A375 (cell line): ENCODE measurements around the gene NGRN. TPM values are rescaled to one million over a fixed set of nuclear protein-coding genes. Genes with fewer than 3 reads are reported as not detected.

Experiments
- small RNA-seq: library from RNA; depleted of rRNA; stranded (forward); fragments of <200 nt; gene quantifications from one replicate; pipeline ENCODE3, GENCODE V24; 2014
- total RNA-seq: library from RNA; depleted of rRNA; stranded (reverse); fragments of >200 nt; shearing (Covaris generic); gene quantifications from 2 replicates; pipeline ENCODE4 v1.2.3, GENCODE V29; 2014; rRNA removed

Gene NGRN
- 84.7 and 90.9 TPM in 2 replicates for total RNA-seq

GRCh38 chr15:90265271-90266060 lies at the start of gene NGRN:
Gene NGRN, plus strand, starts transcription at chr15:90265672. Its CDS starts 41 bp downstream, at chr15:90265713.

GRCh38 chr15:90233387-90234095 lies 31.9 kb upstream of the NGRN start, which contains the start of gene CIB1:
Gene CIB1, minus strand, starts transcription at chr15:90233941. Its CDS starts 56 bp downstream, at chr15:90233885.

GRCh38 chr15:90234096-90234988 lies 31.1 kb upstream of the NGRN start, which contains the start of gene GDPGP1:
Gene GDPGP1, plus strand, starts transcription at chr15:90234209. Its CDS starts 6,700 bp downstream, at chr15:90240909.

GRCh38 chr15:90249203-90249863 lies 16.1 kb upstream of the NGRN start, which contains the start of gene TTLL13:
Gene TTLL13, plus strand, starts transcription at chr15:90249556. Its CDS starts 1,075 bp downstream, at chr15:90250631.

Small RNA genes lying within 50 kb of the gene (small RNA-seq; reads per million reads assigned to genes)
- gene AC091167.3 = not detected
- not detected for gene RN7SL736P

Other genes starting within 250 kb of the NGRN start
- gene IDH2, start 163.2 kb upstream of the NGRN start, total RNA-seq = 28.2 and 31.9 TPM in 2 replicates
- 11.5 and 23.6 TPM in 2 replicates for gene SEMA4B, start 64.3 kb upstream of the NGRN start, total RNA-seq
- 34.4 and 38.9 TPM in 2 replicates for gene CIB1, start 31.7 kb upstream of the NGRN start, total RNA-seq
- 5.1 and 5.9 TPM in 2 replicates for gene GDPGP1, start 31.5 kb upstream of the NGRN start, total RNA-seq
- 0.19 TPM in 1 of 2 replicates, not detected in the other for gene TTLL13, start 16.1 kb upstream of the NGRN start, total RNA-seq
- gene ZNF774, start 86.6 kb downstream of the NGRN start, total RNA-seq = 1.2 and 3.4 TPM in 2 replicates
- gene IQGAP1, start 122.6 kb downstream of the NGRN start, total RNA-seq = 171 and 192 TPM in 2 replicates